GM18505 (cell line): ENCODE measurements around the gene TMEM154.
A peak's percentile ranks its signal among the peaks of the same experiment; 100 is the strongest.

Source experiments
- ATAC-seq: cut with Tn5 transposase; IDR thresholded peaks from one replicate; pipeline ENCODE4 v1.9.1; 2021; ENCODE audit not compliant: unreplicated experiment
- POLR2A ChIP-seq: IDR thresholded peaks from 4 replicates; pipeline ENCODE4 v1.6.1; 2011; ENCODE audit warnings: borderline replicate concordance; ENCODE audit not compliant: insufficient read depth, insufficient read length; ENCODE audit errors: extremely low read depth

Gene TMEM154

DNA sequence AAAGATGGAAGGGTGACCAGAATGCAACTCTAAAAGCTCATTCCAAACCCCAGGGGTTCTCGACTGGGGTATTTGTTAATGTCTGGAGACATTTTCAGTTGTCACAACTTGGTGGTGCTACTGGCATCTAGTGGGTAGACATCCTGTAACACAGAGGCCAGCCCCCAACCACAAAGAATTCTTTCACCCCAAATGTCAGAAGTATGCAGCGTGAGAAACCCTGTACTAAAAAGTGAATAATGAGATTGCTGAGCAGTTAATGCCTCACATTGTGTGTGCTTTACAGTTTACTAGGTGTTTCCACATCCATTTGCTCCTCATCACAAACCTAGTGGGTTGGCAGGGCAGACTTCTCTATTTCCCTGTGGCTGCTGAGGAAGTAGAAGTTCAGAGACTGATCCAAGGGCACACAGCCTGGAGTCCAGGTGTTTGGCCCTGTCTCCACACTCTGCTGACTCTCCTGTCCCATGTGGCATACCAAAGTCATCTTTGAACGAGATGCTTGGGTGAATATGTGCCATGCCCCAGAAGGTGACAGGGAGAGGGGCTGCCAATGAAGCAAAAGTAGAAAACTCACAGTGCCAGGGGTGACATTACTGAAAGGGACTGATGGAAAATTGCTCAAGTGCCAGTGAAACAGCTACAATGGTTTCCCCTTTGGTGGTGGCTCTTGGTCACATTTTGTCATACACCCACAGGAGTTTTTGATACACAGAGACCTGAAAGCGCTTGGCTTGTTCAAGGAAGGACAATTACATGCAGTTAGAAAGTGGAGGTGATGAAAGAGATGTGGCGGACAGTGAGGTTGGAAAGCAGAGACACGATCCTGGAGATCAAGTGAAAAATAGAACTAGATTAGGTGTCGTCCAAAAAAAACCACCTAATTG lies 10.1 kb upstream of the TMEM154 start:
- no peak for ATAC-seq
- TF ChIP-seq POLR2A, result no peak

DNA sequence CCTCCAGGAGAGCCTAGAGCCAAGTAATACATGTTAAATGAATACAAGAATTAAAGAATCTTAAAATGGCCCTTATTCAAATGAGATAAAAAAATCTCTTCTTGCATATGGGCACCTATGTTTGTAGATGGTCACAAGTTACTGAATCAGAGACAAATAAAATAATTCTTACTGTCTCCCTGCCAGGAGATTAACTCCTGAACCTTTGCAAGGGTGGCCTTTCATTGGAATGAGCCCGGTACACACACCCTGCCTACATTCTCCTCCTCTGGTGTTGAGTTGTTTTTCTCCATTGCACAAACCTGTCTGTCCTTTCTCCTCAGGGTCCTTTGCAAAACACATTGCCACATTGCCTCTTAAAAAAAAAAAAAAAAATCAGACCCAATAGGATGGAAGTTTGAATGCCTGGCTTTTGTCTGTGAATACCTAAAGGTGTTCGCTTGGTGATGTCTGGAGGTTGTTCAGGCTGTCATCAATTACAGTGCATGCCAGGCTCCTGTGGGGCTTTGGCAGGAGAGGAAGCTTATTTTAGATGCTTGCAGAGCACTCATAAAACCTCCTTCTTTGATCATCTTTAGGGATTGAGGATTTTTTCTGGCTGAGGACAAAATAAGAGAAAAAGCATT lies 8.3 kb upstream of the TMEM154 start:
- TF ChIP-seq POLR2A, result no peak
- no peak for ATAC-seq

DNA sequence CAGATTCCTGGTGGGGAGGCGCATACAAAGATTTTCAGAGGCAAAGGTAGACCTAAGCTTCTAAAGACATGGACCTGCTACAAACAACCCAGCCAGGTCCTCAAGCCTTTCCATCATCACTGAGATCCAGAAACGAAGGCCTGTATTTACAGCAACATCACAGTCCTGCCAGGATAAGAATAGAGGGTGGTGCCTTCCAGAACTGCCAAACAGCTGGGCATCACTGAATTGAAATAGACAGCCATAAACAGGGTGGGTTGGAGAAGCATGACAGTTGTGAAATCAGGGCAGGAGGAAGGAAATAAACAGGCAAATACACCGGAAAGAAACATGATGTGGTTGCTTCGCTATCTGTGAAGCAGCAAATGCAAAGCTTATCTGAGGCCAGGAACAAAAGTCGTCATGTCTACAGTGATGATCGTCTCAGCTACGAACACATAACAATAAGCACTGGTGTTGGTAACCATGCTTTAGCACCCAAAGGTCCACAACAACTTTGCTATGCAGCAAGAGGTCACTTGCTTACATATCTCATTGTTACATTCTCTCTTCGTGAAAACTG lies 6.7 kb upstream of the TMEM154 start:
- no peak for ATAC-seq
- no peak for TF ChIP-seq POLR2A

DNA sequence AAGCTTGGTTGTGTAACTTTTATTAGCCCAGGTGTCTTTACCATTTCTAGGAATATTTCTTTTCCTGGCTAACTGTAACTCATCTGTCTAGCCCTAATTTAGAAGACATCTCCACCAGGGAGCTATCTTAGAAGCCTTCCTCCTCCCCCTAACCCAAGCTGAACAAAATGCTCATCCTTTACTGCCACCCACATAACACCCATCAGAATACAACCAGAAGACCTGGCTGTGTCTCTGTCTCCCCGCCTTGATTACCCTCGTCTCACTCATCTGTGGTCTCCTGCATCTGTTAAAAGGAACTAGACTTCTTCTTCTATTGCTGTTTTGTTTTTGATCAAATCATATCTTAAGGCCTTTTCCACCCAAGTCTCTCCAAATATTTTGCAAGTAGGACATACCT lies 4.8 kb upstream of the TMEM154 start:
- no peak for ATAC-seq
- TF ChIP-seq POLR2A, result no peak

DNA sequence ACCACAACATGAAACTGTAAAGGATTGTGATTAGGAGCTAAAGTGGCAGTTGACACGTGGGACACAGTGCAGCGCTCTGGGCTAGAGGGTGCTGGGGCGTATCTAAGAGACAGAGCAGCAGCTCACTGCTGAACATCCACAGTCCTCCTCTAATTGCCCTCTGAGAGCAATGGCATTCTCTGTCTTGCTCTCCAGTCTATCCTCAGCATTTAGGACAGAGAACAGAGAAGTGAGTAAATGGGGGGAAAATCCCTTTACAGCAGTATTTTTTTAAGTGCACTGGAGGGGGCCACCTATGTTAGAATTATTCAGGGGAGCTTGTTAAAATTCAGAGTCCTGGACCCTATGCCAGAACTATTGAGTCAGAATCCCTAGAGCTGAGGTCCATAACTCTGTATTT lies 4.2 kb upstream of the TMEM154 start:
- no peak for TF ChIP-seq POLR2A

DNA sequence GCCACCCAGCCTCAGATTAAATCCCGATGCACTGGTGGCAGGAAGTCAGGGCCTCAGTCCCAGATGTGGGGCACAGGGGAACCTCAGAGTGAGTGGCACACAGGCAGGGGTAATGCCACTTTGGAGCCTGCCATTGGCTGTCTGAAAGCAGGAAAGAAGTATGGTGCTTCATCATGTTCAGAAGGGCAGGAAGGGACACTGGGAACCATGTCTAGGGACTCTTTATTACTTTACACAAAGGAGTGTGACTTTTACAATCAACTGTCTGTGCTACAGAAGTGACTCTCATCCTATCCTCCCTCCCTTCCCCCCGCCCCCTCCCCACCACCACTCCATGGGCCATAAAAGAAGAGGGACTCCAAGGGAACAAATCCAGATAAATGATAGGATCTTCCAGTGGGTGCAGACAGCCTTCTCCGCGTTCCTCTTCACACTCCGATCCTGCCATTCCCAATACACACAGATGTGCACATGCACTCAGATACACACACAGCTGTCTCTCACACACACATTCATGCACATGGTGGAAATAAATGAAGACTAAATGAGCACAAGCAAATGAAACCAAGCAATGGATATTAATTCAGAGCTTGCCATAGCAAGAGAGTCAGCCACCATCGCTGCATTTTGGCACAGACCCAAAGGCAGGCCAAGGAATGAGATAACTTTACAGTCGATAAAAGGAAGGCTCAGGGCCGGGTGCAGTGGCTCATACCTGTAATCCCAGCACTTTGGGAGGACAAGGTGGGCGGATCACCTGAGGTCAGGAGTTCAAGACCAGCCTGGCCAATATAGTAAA lies 2.5 kb upstream of the TMEM154 start:
- ATAC-seq, result no peak
- no peak for TF ChIP-seq POLR2A

More for the DNA sequence above, 4.2 kb upstream of the TMEM154 start:
- peak; percentile 54 for ATAC-seq

DNA sequence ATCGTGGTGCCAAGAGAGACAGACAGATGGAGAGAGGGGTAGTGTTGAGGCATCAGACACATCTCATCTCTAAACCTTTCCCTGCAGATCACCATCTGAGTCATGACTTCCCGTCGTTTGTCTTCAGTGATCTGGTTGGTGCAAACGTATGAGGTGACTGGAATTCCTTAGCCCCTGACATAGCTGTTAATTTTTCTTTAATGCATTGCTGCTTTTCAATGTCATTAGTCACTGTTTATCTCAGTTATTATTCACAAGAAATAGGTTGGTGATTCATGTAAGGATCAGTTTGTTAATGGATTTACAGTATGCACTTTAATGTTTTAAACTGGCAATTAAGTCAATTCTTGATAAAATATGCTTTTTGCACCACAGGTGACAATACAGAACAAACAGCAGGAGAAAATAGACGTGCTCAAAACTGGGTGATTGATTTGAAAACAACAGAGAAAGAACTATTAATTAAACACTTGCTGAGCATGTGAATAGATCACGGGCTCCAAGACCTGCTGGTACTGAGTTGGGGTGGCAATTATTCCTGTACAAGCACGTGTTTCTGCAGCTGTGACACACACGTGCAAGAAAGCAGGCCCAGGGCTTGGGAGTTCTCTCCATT lies 1.3 kb upstream of the TMEM154 start:
- no peak for TF ChIP-seq POLR2A
- no peak for ATAC-seq

DNA sequence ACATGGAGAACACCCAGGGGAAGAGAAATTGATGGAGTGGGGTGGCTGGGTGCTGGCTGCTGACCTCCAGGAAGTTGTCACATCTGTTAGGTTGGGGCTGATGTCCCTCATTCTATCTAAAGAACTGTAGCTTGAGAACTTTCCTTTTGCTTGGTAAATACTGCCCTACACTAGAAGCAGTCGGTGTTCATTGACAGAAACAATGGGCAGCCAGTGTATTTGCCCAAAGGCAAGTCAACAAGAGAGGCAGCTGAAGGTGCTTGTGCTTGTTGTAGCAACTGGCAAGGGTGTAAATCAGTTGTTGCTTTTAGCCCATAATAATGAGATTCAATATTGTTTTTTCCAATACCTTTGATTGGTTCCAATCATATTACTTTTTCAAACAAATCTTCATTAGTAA lies 956 bp downstream of the TMEM154 start:
- no peak for TF ChIP-seq POLR2A
- no peak for ATAC-seq

DNA sequence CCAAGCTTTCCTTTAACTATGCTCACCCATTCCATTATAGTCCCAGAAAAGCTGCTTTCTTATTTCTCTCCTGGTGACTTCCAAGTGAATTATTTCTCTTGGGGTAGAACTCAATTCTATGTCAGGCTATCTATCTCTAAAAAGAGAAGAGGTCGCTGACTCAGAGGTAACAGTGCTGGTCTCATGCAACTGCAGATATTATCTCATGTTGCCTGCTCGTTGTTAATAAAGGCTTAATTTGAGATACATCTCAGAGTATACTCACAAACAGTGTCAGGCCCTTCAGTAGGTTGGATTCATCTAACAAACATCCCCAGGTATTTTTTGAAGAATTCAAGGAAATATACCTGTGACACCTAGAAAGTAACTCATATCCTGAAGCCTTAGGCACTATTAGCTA lies 2.7 kb downstream of the TMEM154 start:
- ATAC-seq, result no peak
- no peak for TF ChIP-seq POLR2A

DNA sequence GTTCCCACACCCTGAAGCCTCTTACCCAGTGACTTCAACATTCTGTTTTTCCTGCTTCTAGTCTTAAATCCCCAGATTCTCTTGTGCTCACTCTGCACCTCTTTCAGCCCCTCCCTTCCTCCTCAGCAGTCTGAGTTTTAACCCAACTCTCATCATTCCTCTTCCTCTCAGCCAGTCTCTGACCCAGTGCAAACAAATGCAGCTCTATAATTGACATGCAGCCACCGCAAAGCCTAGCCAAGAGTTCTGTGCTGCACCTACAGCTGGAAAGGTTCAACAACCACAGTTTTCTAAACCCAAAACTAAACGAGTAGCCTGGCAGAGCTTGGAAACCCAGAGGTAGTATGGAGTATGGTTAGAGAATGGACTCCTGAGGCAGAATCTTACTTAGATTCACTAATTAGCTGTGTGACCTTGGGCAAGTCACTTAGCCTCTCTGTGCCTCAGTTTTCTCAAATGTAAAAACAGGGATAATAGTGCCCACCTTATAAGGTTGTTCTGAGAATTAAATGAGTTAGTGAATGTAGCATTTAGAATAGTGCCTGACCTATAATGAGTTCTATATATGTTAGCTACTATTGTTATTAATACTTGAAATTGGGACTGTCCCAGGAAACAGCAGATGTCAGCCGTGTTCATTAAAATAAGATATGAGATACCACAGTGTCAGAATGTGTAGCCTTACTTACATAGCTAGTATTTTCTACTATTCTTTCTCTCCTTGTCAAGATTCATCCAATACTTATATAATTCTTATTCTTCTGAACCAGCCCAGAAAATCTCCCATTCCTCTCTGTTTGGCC lies 3.5 kb downstream of the TMEM154 start:
- no peak for TF ChIP-seq POLR2A
- no peak for ATAC-seq

DNA sequence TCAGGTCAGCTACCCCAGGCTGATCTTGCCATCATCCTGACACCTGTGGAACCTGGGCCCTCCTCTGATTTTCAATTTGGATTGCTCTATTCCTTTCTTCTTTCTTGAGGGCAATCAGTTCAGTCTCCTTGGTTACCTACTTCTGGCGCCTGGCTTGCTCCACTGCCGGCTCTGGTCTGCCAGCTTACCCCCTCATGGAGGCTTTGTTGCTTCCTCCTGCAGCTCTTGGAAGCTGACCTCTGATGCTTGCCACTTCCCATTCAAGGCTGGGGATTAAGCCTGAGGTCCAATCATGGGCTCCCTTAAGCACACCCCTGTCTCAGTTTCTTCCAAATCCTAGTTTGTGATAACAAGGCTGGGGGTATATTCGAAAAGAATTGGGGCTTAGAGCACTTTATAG lies 5.4 kb downstream of the TMEM154 start:
- no peak for TF ChIP-seq POLR2A
- no peak for ATAC-seq

DNA sequence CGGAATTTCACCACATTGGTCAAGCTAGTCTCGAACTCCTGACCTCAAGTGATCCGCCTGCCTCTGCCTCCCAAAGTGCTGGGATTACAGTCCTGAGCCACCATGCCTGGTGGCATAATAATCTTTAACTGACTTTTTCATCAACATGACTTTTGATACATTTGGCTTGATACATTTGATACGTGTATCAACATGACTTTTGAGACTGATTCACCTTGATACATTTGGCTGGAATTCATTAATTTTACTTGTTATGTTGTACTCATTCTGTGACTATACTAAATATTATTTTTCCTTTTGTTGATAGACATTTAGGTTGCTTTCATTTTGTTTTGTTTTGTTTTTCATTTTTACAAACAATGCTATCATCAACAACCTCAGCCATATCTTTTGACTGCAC lies 6.3 kb downstream of the TMEM154 start:
- no peak for TF ChIP-seq POLR2A
- ATAC-seq, result no peak

DNA sequence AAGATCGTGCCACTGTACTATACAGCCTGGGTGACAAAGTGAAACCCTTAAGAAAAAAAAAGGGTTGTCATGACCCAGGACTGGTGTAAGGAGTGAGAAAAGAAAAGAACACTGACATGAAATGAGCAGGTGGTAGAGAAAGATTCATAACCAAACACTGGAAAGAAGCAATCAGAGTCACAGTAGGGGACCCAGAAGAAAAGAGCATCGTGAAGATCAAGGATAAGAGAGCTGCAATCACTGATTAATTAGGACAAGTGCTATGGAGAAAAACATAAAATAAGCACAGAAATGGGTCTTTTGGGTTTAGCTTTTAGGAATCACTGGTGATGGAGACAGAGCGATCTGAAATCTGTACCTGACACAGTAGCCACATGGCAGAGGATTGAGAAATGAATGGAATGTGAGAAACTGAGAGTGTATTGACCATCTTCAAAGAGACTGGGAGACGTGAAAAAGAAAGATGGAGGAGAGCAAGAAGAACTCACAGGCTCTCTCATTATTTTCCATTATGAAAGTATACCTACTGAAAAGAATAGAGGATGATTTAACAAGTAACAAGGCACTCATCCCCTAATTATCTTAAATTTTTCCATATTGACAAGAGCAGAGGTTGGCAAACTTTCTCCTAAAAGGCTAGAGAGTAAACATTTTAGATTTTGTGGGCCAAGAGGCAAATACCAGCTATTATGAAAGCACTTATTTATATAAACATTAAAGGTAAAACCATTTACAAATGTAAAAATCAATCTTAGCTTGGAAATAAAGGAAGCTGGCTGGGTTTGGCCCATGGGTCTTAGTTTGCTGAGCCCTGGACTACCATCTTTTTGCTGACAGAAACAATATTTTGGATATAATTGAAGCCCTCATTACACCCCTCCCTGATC lies 7.3 kb downstream of the TMEM154 start:
- no peak for ATAC-seq
- TF ChIP-seq POLR2A, result no peak
